GM12872 (cell line): Measurements from ENCODE around the gene SP110.
A peak's percentile ranks its signal among the peaks of the same experiment; 100 is the strongest.

ENCODE experiments used
- TF ChIP-seq, protein P1 (sequence below): IDR thresholded peaks from 3 replicates; pipeline ENCODE4 v1.5.1; 2011; ENCODE audit warnings: low read depth, mild to moderate bottlenecking, low read length, moderate library complexity; ENCODE audit not compliant: insufficient read depth

Gene SP110

DNA sequence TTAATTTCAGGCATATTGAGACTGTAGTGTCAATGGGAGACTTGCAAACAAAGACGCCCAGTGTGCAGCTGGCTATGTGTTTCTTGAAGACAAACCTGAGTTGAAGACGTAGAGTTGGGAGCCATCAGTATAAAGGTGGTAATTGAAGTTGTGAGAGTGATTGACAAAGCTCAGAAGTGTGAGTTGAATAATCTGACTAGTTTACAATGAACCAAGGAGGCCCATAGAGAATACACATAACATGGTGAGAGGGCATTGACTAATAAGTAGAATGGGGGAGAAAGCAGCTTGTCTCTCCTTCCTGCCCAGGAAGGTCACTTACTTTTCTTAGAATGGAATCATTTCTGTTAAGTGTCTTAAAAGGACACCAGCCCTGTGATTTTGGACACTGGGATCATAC lies 14.1 kb downstream of the SP110 start:
- TF ChIP-seq, protein P1, sequence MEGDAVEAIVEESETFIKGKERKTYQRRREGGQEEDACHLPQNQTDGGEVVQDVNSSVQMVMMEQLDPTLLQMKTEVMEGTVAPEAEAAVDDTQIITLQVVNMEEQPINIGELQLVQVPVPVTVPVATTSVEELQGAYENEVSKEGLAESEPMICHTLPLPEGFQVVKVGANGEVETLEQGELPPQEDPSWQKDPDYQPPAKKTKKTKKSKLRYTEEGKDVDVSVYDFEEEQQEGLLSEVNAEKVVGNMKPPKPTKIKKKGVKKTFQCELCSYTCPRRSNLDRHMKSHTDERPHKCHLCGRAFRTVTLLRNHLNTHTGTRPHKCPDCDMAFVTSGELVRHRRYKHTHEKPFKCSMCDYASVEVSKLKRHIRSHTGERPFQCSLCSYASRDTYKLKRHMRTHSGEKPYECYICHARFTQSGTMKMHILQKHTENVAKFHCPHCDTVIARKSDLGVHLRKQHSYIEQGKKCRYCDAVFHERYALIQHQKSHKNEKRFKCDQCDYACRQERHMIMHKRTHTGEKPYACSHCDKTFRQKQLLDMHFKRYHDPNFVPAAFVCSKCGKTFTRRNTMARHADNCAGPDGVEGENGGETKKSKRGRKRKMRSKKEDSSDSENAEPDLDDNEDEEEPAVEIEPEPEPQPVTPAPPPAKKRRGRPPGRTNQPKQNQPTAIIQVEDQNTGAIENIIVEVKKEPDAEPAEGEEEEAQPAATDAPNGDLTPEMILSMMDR, result no peak

- TF ChIP-seq, protein P1, result no peak
Observed at GRCh38 chr2:230205034-230205433, 14.8 kb downstream of the SP110 start.

DNA sequence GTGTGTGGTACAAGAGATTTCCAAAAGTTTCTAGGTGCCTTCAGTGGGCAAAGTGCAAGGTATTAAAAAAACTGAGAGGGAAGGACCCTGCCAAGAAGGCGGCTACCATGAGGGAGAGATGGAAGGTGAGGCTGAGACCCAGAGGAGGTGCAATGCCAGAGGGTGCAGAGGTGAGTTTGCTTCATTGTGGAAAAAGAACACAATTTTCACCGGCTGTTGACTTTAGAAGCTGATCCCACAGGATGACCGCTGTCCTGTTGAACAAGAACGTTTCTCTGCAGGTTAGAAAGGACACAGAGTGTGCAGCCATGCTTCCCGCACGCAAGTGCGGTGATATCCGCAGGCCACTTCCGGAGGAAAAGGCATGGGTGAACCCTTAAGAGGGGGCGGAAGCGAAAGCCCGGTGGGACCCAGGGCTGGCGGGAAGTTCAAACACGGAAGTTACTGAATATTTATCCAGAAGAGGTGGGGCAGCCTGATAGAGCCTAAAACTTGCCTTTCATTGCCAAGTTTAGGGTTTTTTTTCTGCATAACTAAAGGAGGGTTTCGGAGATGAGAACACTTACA lies 16.6 kb downstream of the SP110 start:
- TF ChIP-seq, protein P1, result no peak

DNA sequence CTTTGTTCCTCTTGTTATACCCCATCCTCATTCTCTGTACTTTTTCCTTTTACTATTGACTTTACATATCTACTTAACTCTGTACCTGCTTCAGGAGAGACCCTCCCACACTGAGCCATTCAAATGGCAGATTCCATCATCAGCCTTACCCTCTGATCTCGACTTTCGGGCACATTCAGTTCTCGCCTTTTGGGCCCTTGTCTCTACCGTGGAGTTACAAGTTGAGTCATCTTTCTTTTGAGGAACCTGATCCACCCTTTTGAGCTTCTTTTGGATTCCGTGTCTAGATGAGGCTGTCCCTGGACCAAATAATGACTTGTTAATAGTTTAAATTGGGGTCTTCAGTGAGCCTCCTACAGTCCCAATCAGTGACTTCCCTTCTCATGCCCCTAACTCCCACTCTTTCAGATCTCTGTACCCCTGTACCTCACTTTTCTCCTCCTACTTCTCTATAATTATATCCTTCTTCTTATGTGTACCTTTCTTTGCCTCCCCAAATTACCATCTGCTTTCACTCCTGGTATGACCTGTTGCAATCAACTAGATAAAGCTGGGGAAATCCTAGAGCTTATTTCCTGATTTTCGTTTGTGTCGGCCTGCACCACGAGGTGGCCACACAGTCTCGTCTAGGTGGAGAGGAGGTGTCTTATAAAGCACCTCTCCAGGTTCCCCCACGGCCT lies 17.2 kb downstream of the SP110 start:
- TF ChIP-seq, protein P1, result peak; percentile 34; the same call in 2 of the 3 replicates

- TF ChIP-seq, protein P1, result no peak
Observed at GRCh38 chr2:230184727-230185578, 34.8 kb downstream of the SP110 start.

GRCh38 chr2:230181195-230181594 lies 38.6 kb downstream of the SP110 start:
- TF ChIP-seq, protein P1, result no peak

DNA sequence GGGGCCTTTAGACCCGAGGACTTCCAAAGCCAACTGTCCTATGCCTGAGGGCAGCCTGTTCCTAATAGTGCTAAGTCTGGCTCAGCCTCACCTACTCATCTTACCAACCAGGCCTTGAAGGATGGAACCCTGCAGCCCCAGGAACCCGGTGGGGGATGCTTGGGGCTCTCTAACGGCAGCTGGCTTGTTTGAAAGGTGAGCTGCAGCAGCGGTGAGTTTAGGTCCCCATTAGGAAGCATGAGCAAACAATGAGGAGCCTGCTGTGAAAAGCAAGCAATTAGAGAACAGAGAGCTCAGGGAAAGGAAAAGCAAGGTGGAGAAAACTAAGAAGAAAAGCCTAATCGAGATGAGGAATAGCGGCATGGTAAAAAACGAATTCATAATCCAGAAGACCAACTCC lies 39.9 kb downstream of the SP110 start:
- TF ChIP-seq, protein P1, result no peak
